OCI-LY3 (cell line): ENCODE results near the gene TLE3.

Experiments
- CTCF ChIP-seq: fragments of 200-600, 300-600 bp; sonication (generic); IDR thresholded peaks from 2 replicates; pipeline ENCODE4 v1.5.1; 2014; ENCODE audit warnings: antibody characterized with exemption, low read length, low read depth
- EZH2phosphoT487 ChIP-seq: fragments of 200-600 bp; shearing (Covaris generic); IDR thresholded peaks from 2 replicates; pipeline ENCODE4 v1.6.1; 2018; ENCODE audit warnings: antibody characterized with exemption, mixed run types, low read depth

GRCh38 chr15:70064441-70064840, 33.3 kb downstream of the TLE3 start:
- TF ChIP-seq CTCF (no peak), EZH2phosphoT487 (no peak)
